HG03575 (cell line): ENCODE results near the gene CERS6.
"Not testable (repeated sequence)": the region's sequence is repeated elsewhere in the genome, so short reads cannot be mapped to it uniquely, and the experiment has no call there.

Experiments
- ATAC-seq: cut with Tn5 transposase; IDR thresholded peaks from one replicate; pipeline ENCODE4 v1.9.1; 2021; ENCODE audit not compliant: unreplicated experiment, insufficient number of reproducible peaks, low FRiP score; ENCODE audit errors: extremely low read depth

Gene CERS6

DNA sequence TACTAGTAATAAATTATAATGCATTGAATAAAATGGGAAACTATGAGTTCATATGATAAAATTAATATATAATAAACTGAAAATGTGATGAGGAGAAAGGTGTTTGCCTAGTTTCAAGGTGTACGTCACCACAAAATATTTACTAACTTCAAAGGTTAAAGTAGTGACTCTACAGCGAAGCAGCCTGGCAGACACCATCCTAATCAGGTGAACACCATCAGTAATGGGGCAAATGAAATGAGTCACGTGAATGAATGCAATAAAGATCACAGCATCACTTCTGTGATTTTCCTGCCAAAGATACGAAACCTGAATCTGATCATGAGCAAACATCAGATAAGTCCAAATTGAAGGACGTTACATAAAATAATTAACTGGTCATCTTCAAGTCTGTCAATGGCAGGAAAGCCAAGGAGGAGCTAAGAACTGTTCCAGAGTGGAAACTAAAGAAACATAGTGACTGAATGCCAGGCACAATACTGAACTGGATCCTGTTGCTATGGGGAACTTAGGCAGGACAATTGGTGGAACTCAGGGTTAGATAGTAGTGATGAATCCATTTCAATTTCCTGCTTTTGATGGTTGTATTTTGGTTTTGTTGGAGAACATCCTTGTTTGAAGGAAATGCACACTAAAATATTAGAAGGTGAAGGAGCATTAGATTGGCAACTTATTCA is 334.3 kb downstream of the CERS6 start:
- ATAC-seq: no peak

DNA sequence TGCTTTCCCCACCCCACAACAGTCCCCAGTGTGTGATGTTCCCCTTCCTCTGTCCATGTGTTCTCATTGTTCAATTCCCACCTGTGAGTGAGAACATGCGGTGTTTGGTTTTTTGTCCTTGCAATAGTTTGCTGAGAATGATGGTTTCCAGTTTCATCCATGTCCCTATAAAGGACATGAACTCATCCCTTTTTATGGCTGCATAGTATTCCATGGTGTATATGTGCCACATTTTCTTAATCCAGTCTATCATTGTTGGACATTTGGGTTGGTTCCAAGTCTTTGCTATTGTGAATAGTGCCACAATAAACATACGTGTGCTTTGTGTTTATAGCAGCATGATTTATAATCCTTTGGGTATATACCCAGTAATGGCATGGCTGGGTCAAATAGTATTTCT is 335.1 kb downstream of the CERS6 start:
- not testable (repeated sequence) for ATAC-seq

DNA sequence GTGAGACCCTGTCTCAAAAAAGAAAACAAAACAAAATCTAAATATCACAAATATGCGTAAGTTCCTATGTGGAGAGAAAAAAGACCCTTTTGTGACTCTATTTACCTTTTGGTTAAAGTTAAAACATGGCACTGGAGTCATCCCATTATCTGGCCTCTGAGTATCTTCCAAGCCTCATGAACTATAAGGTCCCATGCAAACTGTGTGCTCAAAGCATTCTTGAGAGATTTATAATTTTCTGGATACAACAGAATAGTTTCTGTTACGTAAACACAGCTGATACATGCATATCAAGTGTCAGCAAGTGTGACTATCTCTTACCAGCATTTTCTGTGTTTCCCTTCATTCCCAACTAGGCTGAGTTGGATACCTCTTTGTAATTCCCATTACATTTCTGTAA is 337.5 kb downstream of the CERS6 start:
- no peak for ATAC-seq

DNA sequence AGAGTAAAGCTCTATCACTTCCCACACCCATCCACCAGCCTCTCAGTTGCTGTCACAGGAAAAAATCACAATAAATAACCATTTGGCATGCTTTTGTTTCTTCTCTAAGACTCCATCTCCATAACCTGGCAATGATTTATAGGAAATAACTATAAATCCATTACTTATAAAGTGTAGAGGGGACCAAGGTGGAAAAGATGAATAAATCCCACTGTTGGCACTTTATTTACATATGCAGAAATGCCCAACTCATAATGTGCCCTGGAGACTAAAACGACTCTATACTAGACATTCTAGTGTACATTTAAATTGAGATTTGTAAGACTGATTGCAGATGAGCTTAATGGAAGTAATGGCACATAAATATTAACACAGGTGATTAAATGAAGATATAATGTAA is 338.9 kb downstream of the CERS6 start:
- ATAC-seq: no peak

DNA sequence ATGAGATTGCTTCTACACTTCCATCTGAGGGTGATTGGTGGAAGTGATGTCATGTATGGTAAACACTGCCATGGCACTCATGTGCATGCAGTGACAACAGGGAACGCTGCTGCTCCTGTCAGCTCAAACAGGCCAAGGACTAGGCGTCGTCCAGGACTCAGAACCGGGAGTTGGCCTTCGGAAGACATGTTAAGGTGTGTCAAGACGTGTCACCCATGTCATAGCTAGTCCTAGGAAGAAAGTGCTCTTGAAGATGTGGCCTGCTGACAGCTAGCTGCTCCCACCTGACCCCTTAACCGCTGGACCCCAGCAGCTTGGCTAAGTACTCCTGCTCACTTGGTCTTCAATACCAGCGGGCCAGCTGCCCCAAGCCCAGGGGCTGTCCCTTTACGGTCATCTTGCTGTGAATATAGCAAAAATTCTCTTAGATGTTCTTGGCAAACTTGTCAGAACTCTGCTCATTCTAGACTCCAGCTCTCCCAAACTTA is 340.1 kb downstream of the CERS6 start:
- ATAC-seq: no peak

DNA sequence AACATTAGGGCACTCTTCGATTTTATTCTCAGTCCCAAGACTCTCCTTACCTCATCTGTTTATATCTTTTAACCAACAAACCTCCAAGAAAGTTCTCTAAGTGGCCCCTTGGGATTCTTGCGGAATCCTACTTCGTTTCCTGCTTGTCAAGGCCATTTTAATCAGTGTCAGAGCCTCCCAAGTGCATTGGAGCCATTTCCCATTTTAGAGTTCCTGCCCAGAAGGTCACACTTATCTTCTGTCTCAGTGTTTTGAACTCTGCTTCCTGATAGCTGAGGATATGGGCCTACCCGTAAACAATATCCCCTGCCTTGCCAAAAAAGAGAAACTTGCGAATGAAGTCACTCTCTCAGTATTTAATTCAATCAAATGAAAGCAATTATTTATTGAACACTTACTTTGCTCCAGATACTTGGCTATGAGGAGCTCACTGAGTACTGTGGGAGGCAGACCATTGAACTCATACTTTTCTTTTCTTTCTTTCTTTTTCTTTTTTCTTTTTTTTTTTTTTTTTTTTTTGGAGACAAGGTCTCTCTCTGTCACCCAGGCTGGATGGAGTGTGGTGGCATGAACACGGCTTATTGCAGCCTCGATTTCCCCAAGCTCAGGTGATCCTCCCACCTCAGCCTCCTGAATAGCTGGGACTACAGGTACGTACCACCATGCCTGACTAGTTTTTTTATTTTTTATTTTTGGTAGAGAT is 340.7 kb downstream of the CERS6 start:
- no peak for ATAC-seq

DNA sequence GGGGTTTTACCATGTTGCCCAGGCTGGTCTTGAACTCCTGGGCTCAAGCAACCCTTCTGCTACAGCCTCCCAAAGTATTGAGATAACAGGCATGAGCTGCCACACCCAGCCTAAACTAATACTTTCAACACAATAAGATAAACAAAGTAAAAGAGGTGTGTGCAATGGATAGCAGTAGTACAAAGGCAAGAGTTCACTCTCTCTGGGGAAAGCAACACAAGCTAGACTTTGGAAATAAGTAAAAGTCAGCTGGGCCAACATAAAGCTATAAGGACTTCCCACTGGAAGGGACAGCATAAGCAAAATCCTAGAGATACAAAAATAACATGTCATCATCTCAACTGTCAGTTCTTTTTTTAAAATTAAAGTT is 341.2 kb downstream of the CERS6 start:
- no peak for ATAC-seq

DNA sequence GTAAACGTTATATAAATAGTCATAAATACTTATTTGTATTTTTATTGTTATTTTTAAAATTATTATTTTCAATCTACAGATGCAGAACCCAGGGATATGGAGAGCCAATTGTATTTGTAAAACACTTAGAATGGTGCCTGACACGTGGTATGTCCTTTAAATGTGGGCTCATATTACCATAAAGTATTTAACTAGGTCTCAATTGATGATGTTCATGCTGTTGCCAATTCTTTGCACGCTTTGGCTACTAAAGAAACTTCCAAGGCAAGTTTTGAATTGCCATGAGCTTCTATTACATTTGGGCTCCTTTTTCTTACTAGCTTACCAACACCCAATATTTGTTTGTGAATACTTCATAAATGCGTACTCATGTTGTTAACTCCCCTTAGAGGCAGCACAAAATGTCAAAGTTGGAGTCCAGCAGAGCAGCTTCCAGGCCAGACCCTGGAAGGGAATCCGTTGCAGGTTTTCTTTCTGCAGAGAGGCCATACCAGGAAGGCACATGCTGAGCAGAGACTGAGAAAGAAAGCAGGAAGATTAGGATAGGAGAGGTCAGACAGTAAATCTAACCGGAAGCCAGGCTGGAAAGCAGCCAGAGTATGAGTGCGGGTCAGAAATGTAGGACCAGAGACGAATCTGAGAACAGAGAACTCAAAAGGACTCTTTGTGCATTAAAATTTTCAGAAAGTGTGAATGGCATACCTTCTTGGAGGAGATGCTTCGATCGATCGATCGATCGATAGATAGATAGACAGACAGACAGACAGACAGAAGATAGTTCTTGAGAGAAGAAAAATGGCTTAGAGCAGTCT is 342.2 kb downstream of the CERS6 start:
- ATAC-seq: no peak

DNA sequence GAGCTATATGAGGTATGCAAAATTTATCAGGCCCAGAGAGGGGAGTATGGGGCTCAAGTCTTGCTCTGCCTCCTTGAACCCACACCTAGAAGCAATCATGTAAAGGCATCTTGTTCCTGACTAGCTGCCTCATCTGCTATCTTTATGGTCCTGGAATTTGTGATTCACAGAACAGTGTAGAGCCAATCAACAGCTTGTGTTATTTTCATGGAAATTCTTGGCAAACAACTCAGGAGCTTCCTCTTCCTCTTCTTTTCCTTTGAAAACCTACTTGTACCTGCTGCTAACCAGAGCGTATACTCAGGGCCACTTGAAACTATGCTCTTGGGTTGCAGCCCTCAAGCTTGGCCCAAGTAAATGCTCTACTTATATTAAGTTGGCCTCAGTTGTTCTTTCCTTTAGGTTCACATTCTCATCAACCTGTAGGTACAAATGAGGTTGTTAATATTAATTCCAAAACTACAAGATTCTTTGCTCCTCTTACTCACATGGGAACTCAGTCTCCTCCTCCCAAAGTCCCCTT is 342.9 kb downstream of the CERS6 start:
- no peak for ATAC-seq

DNA sequence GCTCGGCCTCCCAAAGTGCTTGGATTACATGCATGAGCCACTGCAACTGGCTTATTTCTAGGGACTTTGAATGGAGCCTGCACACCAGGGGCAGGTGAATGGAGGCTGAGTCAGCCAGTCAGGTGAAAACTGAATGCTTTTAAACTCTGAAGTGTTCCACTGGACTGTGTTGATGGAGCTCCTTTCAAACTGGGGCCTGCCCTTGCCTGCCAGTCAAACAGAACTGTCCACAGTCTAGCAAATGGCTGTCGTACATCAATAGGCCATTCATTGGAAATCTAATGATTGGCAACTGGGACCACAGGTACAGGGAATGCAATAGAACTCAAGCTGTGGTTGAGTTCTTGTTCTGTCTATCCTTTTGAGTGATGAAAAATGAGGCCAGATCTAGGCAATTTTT is 345.4 kb downstream of the CERS6 start:
- ATAC-seq: no peak

DNA sequence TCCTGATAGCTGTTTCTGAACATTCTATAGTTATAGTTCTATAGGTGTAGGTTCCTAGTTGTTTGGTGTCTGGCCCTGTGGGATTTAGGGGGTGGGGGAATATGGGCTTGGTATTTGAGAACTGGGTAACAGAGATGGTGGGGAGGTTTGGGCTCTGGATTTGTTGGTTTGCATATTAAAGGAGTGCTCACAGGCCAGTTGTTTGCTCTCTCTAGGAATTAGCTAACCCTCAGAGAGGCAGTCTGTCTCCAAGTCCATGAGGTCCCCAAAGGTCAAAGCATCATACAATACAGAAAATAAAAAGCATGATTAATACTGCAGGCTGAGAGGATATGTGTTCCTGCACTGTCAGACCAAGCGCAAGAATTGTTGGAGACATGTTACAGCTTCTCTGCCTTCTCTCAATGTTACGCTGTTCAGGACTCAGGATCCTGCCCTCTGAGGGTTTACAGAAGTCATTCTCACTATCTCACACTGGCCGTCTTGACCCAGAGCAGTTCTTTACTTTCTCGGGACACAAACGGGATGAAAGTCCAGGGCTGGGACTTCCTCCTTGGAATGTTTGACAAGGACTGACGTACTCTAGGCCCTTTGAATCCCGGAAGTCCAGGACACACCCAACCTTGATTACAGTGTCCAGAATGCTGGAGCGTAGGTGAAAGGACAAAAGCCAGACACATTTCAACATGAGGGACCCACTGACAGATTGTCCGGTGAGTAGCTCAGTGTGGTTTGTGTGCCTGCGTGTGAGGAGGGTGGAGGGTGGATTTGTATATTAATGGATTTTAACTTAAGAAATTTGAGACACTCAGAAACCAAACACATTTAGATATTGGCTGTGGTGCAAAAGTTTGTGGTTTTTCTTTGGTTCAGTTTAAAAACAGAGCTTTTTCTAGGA is 346.1 kb downstream of the CERS6 start, which contains the start of gene NOSTRIN:
Gene NOSTRIN (plus strand): TSS at position 677 of the 898 bp plus-strand sequence. CDS start 10 bp downstream, at position 687.
- no peak for ATAC-seq

DNA sequence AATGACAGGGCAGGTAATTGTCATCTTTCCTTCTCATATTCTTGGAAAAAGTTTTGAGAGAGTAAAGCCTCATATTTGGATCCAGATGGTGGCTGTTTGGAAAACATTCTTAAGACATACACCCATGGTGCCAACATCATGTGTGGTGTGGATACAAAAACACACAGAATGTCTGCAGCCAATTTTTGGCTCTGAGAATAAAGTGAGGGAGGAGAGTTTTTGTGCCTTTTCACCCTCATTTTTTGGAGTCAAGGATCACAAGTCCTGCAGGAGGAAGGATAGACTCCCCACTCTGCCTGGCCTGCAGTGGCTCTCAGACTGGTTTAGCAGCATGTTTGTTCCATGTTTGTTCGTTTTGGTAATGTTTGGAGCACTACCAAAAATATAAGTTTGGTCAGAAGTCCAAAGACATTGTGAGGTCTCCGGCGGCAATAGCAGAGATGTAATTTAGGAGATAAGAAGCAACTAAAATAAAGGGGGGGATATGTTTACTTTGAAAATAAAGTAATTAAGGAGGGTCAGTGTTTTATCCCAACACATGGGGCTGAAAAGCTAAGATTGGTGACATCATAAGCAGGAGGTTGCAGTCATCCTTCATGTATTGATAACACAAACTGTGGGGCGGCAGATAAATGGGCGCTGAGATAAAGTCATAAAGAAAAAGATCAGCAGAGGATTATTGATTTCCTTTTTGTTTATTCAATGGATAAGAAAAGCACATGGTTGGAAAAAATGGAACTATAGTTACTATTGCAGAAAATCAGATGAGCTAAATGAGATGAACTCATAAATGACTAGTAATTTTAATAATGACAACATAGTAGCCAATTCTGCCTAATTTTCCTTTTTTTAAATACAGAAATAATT is 347.0 kb downstream of the CERS6 start:
- ATAC-seq: no peak

DNA sequence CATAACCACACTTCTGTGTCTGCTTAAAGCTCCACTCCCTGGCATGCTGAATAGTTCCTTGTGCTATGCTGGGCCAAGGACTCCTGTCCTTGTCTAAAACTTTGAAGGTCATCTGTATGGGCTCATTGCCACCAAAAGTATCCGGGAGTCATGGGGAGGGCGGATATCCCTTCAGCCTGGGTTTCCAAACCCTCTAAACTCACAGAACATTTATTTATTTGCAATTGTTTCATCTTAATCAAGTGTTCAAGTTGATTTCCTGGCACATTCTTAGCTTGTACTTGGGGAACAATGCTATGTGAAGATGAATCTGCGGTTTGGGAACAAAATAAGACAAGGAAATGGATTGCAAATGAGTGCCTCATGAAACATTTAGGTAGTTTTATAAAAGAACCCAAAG is 348.1 kb downstream of the CERS6 start:
- ATAC-seq: no peak

DNA sequence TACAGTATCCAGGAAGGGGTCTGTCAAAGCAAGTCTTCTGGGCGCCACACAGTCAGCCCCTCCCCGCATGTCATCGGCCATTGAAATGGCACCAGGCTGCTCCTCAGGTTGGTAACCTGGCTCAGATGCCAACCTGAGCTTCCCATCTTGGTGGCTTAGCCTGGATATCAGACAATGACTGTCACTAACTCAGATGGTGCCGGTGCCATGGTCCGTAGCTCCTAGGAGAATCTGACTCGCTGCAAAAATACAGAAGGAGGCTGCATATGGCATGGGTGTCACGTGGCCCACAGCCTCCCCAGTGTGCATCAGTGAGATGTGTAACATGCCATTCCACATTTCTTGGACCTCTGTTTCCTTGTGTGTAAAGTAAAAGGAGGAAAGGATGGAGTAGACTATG is 349.5 kb downstream of the CERS6 start:
- ATAC-seq: no peak

DNA sequence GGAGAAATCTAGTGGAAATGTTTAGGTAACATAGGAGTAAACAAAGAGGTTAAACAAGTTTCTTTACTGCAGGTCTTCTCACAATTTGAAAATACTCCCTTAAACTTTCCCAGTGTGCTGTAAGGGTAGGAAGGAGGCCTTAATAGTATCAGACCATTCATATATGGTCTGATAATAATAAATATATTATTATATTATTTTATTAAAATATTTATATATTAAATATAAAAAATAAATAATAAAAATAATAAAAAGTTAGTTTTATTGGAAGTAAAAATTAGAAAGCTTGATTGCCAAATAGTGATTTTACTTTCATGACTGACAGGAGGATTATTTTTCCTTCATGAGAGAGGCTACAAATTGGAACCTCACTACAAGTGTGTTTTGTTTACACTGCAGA is 353.5 kb downstream of the CERS6 start:
- ATAC-seq: no peak

DNA sequence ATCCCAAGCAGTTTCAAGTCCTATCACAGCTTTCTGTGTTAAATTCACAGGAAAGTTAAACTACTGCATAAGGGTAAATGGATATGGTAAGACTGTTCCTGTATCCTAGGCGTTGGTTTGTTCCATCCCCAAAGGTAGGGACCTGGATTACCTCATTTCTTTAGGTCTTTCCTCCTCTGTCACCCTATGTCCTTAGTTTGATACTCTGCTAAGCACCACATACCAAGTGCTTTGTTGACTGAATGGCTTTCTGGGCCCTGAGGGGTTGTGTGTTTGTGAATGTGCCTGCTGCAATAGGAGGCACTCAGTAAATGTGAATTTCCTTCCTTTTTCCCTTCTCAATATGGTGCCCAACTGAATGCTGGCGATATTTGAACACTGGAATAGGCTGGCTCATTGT is 354.2 kb downstream of the CERS6 start:
- no peak for ATAC-seq

DNA sequence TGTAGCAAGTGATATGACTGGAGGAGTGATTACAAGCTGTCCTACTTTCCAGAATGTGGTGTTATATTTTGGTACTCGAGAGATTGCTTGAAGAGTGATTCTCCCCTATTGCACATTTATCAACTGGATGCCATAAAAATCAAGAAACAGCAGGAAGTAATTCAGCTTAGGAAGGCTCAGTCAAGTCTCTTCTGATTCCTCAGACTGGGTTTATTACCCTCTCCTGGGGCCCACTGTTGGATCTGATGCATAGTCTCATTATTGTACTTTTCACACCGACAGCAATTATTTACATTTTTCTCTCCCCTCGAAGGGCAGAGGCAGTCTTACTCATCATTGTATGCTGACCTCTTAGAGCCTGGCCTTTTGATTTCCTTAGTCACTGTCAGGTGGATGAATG is 355.6 kb downstream of the CERS6 start:
- ATAC-seq: no peak

DNA sequence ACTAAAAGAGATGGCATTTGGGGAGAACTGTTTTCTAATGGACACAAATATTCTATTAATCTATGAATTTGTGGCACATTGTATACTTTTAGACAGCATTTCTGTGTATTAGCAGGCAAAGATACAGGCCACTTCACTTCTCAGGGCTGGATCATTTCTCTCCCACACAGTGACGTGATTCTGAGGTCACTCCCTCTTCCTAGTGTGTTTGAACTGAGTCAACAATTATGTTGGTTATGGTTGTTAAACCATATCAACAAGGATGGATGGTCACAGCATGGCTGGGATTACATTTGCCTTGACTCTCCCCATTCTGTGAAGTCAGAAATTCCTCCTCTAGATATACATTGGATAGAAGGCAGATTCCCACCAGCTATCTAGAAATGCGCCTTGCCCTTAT is 358.0 kb downstream of the CERS6 start:
- no peak for ATAC-seq
